Ovary (tissue), 10 donors: ENCODE measurements around the gene PRDM16. TPM values are rescaled to one million over a fixed set of nuclear protein-coding genes. Genes with fewer than 3 reads are reported as not detected.

ENCODE experiments used
- DNase-seq, 5 donors: peaks; one replicate each; pipeline ENCODE4 v3.0.0-alpha.2; 2019 to 2020
- H3K27ac ChIP-seq, 2 donors: fragments of 200-600 bp; one replicate each; pipeline versions ENCODE4 v1.5.1 to v1.8.0; 2019 to 2022
- H3K27me3 ChIP-seq: fragments of 200-600 bp; one replicate; pipeline ENCODE4 v1.8.0; 2022
- H3K36me3 ChIP-seq: fragments of 200-600 bp; sonication (generic); one replicate; pipeline ENCODE4 v1.5.1; 2019
- H3K4me1 ChIP-seq: one replicate; pipeline ENCODE4 v1.8.1; 2013; ENCODE audit warnings: mild to moderate bottlenecking, moderate library complexity; ENCODE audit not compliant: insufficient read depth
- H3K4me3 ChIP-seq: fragments of 200-600 bp; sonication (generic); one replicate; pipeline ENCODE4 v1.5.1; 2017
- H3K9me3 ChIP-seq, 2 donors: fragments of 200-600 bp in 1 of 2; sonication (generic) in 1 of 2; one replicate each; pipeline versions ENCODE4 v1.5.1 to v1.8.1; 2013 to 2019; ENCODE audit warnings: mild to moderate bottlenecking in 1 of 2, moderate library complexity in 1 of 2
- EP300 ChIP-seq: sonication (generic); formaldehyde crosslinking; IDR thresholded peaks from one replicate; pipeline ENCODE4 v1.6.1; 2017; ENCODE audit warnings: antibody characterized with exemption
- POLR2A ChIP-seq: fragments of 450-650 bp; IDR thresholded peaks from one replicate; pipeline ENCODE4 v1.6.1; 2017; ENCODE audit warnings: antibody characterized with exemption, mild to moderate bottlenecking, moderate library complexity
- WGBS, 3 donors: extraction: QIAGEN DNeasy Blood & Tissue Kit in 1 of 3; methylation state at CpG; one replicate each; pipeline versions ENCODE4 v1.1.5 to v1.1.7; 2013 to 2017; 5-methylcytosine and 5-hydroxymethylcytosine counted together
- intact Hi-C, 4 donors: fragments of 100-400 bp; cut with DNase I; formaldehyde crosslinking; loops; one replicate each; pipeline versions ENCODE4 v1.11.0 to v1.15.1; 2022 to 2023
- long read RNA-seq, 3 donors: library from polyadenylated mRNA in 2 of 3; unstranded in 2 of 3; transcript quantifications; one replicate each; pipeline ENCODE4 v2.0.0 and lab custom pipeline, GENCODE V29; 2021 to 2026
- polyA plus RNA-seq, 2 donors: library from polyadenylated mRNA; stranded (reverse); fragments of 200-250 nt in 1 of 2; fragments of 350-450 nt in 1 of 2; fragmentation: Illumina TruSeq in 1 of 2; extraction: RNeasy Lipid Tissue Mini Kit (QIAGEN cat#74804) in 1 of 2; gene quantifications; one replicate each; pipeline ENCODE4 v1.2.3, GENCODE V29; 2013 to 2014
- total RNA-seq, 7 donors: library from RNA; depleted of rRNA in 2 of 7; stranded (reverse); fragments of >200 nt in 2 of 7; fragmentation: NEBNext Ultra II Directional in 3 of 7; extraction: Animal tissue kit (Norgen Biotek cat#: 25700) in 3 of 7; gene quantifications; one replicate each; pipeline versions ENCODE4 v1.1.0 to v1.2.4, GENCODE V29; 2016 to 2023
- TF ChIP-seq, protein P1 (sequence below), 3 donors: fragments of 450-650 bp in 2 of 3; fragments of 200-600 bp in 1 of 3; IDR thresholded peaks; one replicate each; pipeline versions ENCODE4 v1.5.1 to v1.8.0; 2016 to 2022; ENCODE audit warnings: antibody characterized with exemption in 3 of 3, mild to moderate bottlenecking in 1 of 3
- donor health status: DM: no; HTN: no; CAD: no; lungs with moderate emphysema.
- donor health status: DM: no; HTN: no; CAD: no.
- donor health status: Bipolar disorder and iron deficiency.
- donor health status: DM: yes; HTN: yes; CAD: no.
- donor health status: DM: no; HTN: no; CAD: no.
- donor health status: DM: yes; HTN: yes; CAD: no.

The PRDM16 gene
- total RNA-seq (10 to 100 TPM in 2 of 7 donors, 1 to 10 TPM in 5; 1.1 to 17.3 (median 4.3) TPM), polyA plus RNA-seq (1 to 10 TPM; 1.3 to 1.9 TPM)
- long read RNA-seq, donor 1, partial matches to known transcripts = 7 of 15 reads
- long read RNA-seq, donor 1, other reads (novel, unspliced or antisense) = 8 of 15 reads
- long read RNA-seq, donor 2, partial matches to known transcripts = 0 of 1 reads
- long read RNA-seq, donor 2, other reads (novel, unspliced or antisense) = 0 of 1 reads
- long read RNA-seq, donor 3, partial matches to known transcripts = 1 of 3 reads
- long read RNA-seq, donor 3, other reads (novel, unspliced or antisense) = 2 of 3 reads

DNA sequence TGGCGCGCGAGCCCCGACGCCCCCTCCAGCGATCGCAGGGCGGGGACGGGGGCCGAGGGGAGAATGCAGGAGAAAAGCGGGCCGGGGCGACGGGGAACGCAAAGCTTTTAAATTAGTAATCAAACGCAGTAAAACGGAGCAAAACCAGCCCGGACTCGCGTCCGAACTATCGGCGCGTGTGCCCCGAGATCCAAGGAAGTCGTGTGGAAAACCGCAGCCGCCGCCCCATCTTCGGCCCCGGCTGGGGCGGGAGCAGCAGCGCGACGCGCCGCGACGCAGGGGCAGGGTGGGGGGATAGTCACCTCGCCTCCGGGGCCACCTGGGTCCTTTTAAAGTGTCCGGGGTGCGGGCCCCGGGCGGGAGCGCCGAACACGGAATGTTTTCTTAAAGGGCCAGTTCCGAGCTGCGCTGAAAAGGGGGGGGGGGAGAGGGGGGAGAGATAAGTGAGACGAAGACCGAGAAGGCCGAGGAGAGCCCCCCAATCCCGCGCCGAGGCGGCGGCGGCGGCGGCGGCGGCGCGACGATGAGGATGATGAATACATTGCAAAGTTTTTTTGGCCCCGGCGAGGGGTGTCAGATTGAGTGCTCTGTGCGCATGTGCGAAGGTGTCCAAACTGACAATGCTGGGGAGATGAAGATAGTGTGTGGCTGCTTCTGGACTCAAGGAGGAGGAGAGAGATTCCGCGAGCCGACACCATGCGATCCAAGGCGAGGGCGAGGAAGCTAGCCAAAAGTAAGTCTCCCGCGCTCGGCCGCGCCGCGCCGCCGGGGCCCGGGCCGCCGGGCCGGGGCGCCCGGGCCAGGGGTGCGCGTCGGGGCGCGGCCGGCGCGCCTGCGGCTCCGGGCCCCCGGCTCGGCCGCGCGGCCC is at the start of gene PRDM16:
Gene PRDM16 (plus strand): TSS at position 640 of the 868 bp plus-strand sequence. CDS start 57 bp downstream, at position 697.
- WGBS, 3 donors = 1% methylated on average over 79 to 106 of the region's 106 CpGs
- no peak for TF ChIP-seq POLR2A
- no peak for TF ChIP-seq EP300
- TF ChIP-seq, protein P1, sequence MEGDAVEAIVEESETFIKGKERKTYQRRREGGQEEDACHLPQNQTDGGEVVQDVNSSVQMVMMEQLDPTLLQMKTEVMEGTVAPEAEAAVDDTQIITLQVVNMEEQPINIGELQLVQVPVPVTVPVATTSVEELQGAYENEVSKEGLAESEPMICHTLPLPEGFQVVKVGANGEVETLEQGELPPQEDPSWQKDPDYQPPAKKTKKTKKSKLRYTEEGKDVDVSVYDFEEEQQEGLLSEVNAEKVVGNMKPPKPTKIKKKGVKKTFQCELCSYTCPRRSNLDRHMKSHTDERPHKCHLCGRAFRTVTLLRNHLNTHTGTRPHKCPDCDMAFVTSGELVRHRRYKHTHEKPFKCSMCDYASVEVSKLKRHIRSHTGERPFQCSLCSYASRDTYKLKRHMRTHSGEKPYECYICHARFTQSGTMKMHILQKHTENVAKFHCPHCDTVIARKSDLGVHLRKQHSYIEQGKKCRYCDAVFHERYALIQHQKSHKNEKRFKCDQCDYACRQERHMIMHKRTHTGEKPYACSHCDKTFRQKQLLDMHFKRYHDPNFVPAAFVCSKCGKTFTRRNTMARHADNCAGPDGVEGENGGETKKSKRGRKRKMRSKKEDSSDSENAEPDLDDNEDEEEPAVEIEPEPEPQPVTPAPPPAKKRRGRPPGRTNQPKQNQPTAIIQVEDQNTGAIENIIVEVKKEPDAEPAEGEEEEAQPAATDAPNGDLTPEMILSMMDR (IDR thresholded peaks at IDR 0.05) = no peak
- intact Hi-C loops = loop anchor here in 3 of 4 donors (5.0 to 10.0 kb wide), 3 partner anchors 156 to 344 kb away; no protein-coding TSS in a partner anchor
- peak within 1 kb of the TSS; percentile 58 for H3K4me3 ChIP-seq
- H3K4me1 ChIP-seq = peaks cover 8% of the 10 kb centered on the region
- no peaks in the 10 kb centered on the region for H3K36me3 ChIP-seq
- peak; percentile 63 to 75 (median 68) for DNase-seq
- peak within 1 kb of the TSS; percentile 90 to 98 for H3K27ac ChIP-seq
- H3K27me3 ChIP-seq = peaks cover under 1% of the 10 kb centered on the region
- no peaks in the 10 kb centered on the region for H3K9me3 ChIP-seq

DNA sequence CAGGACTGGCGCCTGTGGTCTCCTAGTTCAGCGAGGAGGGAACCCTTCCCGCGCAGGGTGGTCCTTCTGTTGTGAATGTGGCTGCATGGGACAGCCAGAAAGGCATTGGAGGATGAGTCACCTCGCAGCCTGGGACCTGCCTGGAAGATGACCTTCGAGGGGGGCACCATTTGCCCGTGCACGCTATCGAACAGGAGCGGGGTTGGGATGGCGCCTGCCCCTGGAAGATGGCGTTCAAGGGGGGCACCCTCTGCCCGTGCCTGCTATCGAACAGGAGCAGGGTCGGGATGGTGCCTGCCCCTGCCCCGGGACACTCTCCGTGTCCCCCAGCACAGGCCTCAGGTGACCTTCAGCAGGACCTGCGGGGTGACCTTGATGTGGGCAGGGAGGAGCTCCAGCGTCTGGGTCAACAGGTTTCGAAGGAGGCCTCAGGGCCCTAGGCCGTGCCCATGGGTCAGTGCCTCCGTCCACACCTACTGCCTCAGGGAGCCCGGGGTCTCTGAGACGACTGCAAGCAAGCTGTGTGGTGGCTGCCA is 49.4 kb upstream of the PRDM16 start:
- H3K36me3 ChIP-seq = no peaks in the 10 kb centered on the region
- H3K4me1 ChIP-seq = no peaks in the 10 kb centered on the region
- H3K4me3 ChIP-seq = no peak overlapping the region
- intact Hi-C loops = loop anchor here (5.0 to 10.0 kb wide), 4 partner anchors 263 to 393 kb away; no protein-coding TSS in a partner anchor
- H3K27me3 ChIP-seq = no peaks in the 10 kb centered on the region
- DNase-seq = peak in 1 of 5 donors; percentile 4
- 90 to 92% (median 90%) methylated on average over 24 of the region's 24 CpGs for WGBS, 3 donors
- no peaks in the 10 kb centered on the region for H3K9me3 ChIP-seq
- TF ChIP-seq POLR2A (no peak), EP300 (no peak)
- TF ChIP-seq, protein P1 (IDR thresholded peaks at IDR 0.05) = no peak
- no peak overlapping the region for H3K27ac ChIP-seq

DNA sequence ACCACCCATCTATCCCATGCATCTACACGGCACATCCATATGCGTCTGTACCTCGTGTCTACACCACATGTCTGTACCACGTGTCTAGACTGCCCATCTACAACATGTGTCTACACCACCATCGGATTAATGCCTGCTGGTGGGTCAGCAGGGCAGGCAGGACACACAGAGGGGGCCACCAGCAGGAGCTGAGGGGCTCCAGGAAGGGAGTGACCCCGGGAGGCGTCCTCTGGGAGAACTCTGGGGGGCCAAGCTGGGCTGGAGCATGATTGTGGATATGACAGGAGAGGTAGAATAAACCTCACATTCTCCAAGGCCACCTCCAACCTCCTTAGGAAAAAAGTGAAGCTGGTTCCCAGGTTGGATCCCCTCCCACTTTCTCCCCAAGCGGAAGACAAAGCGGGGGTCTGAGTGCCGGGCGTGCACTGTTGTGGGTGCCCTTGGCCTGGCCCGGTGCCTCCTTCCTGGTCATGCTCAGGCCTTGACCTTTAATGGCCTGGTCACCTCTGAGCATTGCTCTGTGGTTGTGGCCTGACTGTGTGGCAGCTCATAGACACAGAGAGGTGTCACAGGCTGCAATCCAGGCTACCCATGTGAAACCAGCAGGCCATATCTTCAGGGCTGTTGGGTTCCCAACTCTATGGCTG is 48.6 kb upstream of the PRDM16 start:
- no peak for TF ChIP-seq EP300
- no peak for TF ChIP-seq POLR2A
- TF ChIP-seq, protein P1 (IDR thresholded peaks at IDR 0.05) = no peak
- Histone ChIP-seq H3K27ac (no peak overlapping the region), H3K36me3 (no peaks in the 10 kb centered on the region), H3K9me3 (no peaks in the 10 kb centered on the region), H3K4me1 (no peaks in the 10 kb centered on the region), H3K4me3 (no peak overlapping the region), H3K27me3 (no peaks in the 10 kb centered on the region)
- DNase-seq = no peak
- WGBS, 3 donors = 88 to 94% (median 91%) methylated on average over 12 of the region's 12 CpGs
- intact Hi-C loops = no loop called here

DNA sequence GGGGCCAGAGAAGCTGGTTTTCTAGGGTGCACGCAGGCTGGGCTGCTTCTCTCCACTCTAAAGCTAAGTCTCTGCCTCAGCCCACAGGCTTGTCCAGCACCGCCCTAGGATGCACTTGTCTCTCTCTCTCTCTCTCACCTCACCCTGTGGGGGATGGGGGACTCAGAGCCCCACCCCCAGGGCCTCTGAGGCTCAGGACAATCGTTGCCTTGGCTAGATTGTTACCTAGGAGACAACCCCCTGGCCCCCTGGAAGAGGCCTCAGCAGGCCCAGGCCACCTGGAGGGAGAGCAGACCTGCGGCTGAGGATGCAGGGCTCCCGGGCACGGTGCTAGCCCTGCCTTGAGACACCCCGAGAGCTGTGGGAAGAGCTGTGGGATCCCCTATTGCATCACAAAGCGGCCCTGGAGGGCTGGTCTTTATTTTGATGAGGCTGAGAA is 47.8 kb upstream of the PRDM16 start, which contains the start of gene ACTRT2:
Gene ACTRT2 (plus strand): TSS at position 235 of the 439 bp plus-strand sequence. CDS start 220 bp downstream, outside the sequence.
- H3K27me3 ChIP-seq = no peaks in the 10 kb centered on the region
- H3K27ac ChIP-seq = no peak within 1 kb of the TSS
- H3K9me3 ChIP-seq = no peaks in the 10 kb centered on the region
- intact Hi-C loops = no loop called here
- WGBS, 3 donors = 46 to 57% (median 52%) methylated on average over 8 of the region's 8 CpGs
- TF ChIP-seq POLR2A (no peak), EP300 (no peak)
- TF ChIP-seq, protein P1 (IDR thresholded peaks at IDR 0.05) = no peak
- no peak within 1 kb of the TSS for H3K4me3 ChIP-seq
- no peaks in the 10 kb centered on the region for H3K4me1 ChIP-seq
- DNase-seq = no peak
- H3K36me3 ChIP-seq = no peaks in the 10 kb centered on the region
